Activated CD8-positive, alpha-beta T cell treated with anti-CD3 and anti-CD28 coated beads for 36 hours (primary cell): ENCODE data around the gene PPFIA2. TPM values are rescaled to one million over a fixed set of nuclear protein-coding genes. Genes with fewer than 3 reads are reported as not detected.
"Not testable (repeated sequence)": the region's sequence is repeated elsewhere in the genome, so short reads cannot be mapped to it uniquely, and the experiment has no call there.

Source experiments
- ATAC-seq: fragments of 200-7000 bp; cut with Tn5 transposase; one replicate; pipeline ENCODE4 v1.10.0; 2021; ENCODE audit warnings: mild to moderate bottlenecking, moderate library complexity
- CTCF ChIA-PET: fragments of 350-600 bp; sonication (Branson Sonifier 250); formaldehyde crosslinking; loops from one replicate; lab custom pipeline; 2021; ENCODE audit warnings: antibody characterized with exemption; lab: Charles Lee
- POLR2A ChIA-PET: fragments of 350-600 bp; sonication (Branson Sonifier 250); formaldehyde crosslinking; loops from one replicate; lab custom pipeline; 2021; ENCODE audit warnings: antibody characterized with exemption; lab: Charles Lee
- DNase-seq: peaks from one replicate; pipeline ENCODE4 v3.0.0-alpha.2; 2020
- H3K27ac Mint-ChIP-seq: one replicate; pipeline ENCODE4 v1.8.0; 2021; ENCODE audit warnings: mild to moderate bottlenecking, mixed read lengths
- H3K27me3 Mint-ChIP-seq: one replicate; pipeline ENCODE4 v1.8.0; 2021; ENCODE audit warnings: mixed read lengths
- H3K36me3 Mint-ChIP-seq: one replicate; pipeline ENCODE4 v1.8.0; 2021; ENCODE audit warnings: low read depth, mixed read lengths
- H3K4me1 Mint-ChIP-seq: one replicate; pipeline ENCODE4 v1.8.0; 2021; ENCODE audit warnings: low read depth, mixed read lengths
- H3K4me3 Mint-ChIP-seq: one replicate; pipeline ENCODE4 v1.8.0; 2021; ENCODE audit warnings: mild to moderate bottlenecking, moderate library complexity, mixed read lengths
- H3K9me3 Mint-ChIP-seq: one replicate; pipeline ENCODE4 v1.8.0; 2021; ENCODE audit warnings: mixed read lengths
- CTCF ChIP-seq: fragments of 200-600 bp; IDR thresholded peaks from one replicate; pipeline ENCODE4 v1.8.0; 2022; ENCODE audit warnings: antibody characterized with exemption, mild to moderate bottlenecking
- intact Hi-C: fragments of 100-400 bp; cut with micrococcal nuclease; formaldehyde crosslinking; loops from one replicate; pipeline ENCODE4 v1.10.0; 2022
- total RNA-seq, 2 experiments: library from RNA; stranded (reverse); gene quantifications; one replicate each; pipeline ENCODE4 v1.2.3, GENCODE V29; 2021

Gene PPFIA2
- total RNA-seq, 2 experiments from 2014 or later: not detected

- ChIA-PET CTCF (no interaction called here), POLR2A (no interaction called here)
- DNase-seq (no peak), ATAC-seq (no peak)
- H3K36me3 Mint-ChIP-seq: no peaks in the 10 kb centered on the region
- H3K4me3 Mint-ChIP-seq: no peak overlapping the region
- H3K9me3 Mint-ChIP-seq: peaks cover 6% of the 10 kb centered on the region
- no peak overlapping the region for H3K27ac Mint-ChIP-seq
- no peaks in the 10 kb centered on the region for H3K27me3 Mint-ChIP-seq
- no peaks in the 10 kb centered on the region for H3K4me1 Mint-ChIP-seq
- intact Hi-C loops: no loop called here
- no peak for TF ChIP-seq CTCF
Measured at GRCh38 chr12:81591256-81591655, 167.9 kb downstream of the PPFIA2 start.

- POLR2A ChIA-PET: not testable (repeated sequence)
Measured at GRCh38 chr12:81590703-81591102, 168.4 kb downstream of the PPFIA2 start.

GRCh38 chr12:81588235-81589008 is 170.7 kb downstream of the PPFIA2 start:
- POLR2A ChIA-PET: no interaction called here
- no peak for ATAC-seq
- H3K4me1 Mint-ChIP-seq: no peaks in the 10 kb centered on the region
- H3K4me3 Mint-ChIP-seq: no peak overlapping the region
- DNase-seq: no peak
- CTCF ChIA-PET: interaction anchor here (1.3 kb wide), 1 partner anchor 19 kb away, joined by 3 read pairs; no protein-coding TSS in a partner anchor
- H3K27me3 Mint-ChIP-seq: no peaks in the 10 kb centered on the region
- intact Hi-C loops: no loop called here
- H3K27ac Mint-ChIP-seq: no peak overlapping the region
- no peak for TF ChIP-seq CTCF
- peaks cover 6% of the 10 kb centered on the region for H3K9me3 Mint-ChIP-seq
- no peaks in the 10 kb centered on the region for H3K36me3 Mint-ChIP-seq

More at GRCh38 chr12:81590703-81591102, 168.4 kb downstream of the PPFIA2 start:
- H3K27me3 Mint-ChIP-seq, CTCF ChIA-PET, DNase-seq, H3K9me3 Mint-ChIP-seq, ATAC-seq, H3K27ac Mint-ChIP-seq, H3K4me3 Mint-ChIP-seq, H3K36me3 Mint-ChIP-seq, intact Hi-C loops, H3K4me1 Mint-ChIP-seq: not testable (repeated sequence)

- no peak overlapping the region for H3K4me3 Mint-ChIP-seq
- CTCF ChIA-PET: no interaction called here
- no peak for ATAC-seq
- H3K27ac Mint-ChIP-seq: no peak overlapping the region
- POLR2A ChIA-PET: no interaction called here
- H3K4me1 Mint-ChIP-seq: no peaks in the 10 kb centered on the region
- H3K27me3 Mint-ChIP-seq: no peaks in the 10 kb centered on the region
- intact Hi-C loops: no loop called here
- no peaks in the 10 kb centered on the region for H3K36me3 Mint-ChIP-seq
- no peak for DNase-seq
- peaks cover 3% of the 10 kb centered on the region for H3K9me3 Mint-ChIP-seq
- no peak for TF ChIP-seq CTCF
Measured at GRCh38 chr12:81585787-81586186, 173.4 kb downstream of the PPFIA2 start.

GRCh38 chr12:81573228-81573627 is 185.9 kb downstream of the PPFIA2 start:
- CTCF ChIA-PET: no interaction called here
- POLR2A ChIA-PET: no interaction called here
- Mint-ChIP-seq H3K27ac (no peak overlapping the region), H3K36me3 (no peaks in the 10 kb centered on the region), H3K4me3 (no peak overlapping the region), H3K9me3 (no peaks in the 10 kb centered on the region), H3K4me1 (no peaks in the 10 kb centered on the region), H3K27me3 (no peaks in the 10 kb centered on the region)
- no peak for DNase-seq
- no peak for ATAC-seq
- intact Hi-C loops: no loop called here
- no peak for TF ChIP-seq CTCF
